ENCODE data around the gene RPTN. TPM values are rescaled to one million over a fixed set of nuclear protein-coding genes. Genes with fewer than 3 reads are reported as not detected.

RPTN gene, protein sequence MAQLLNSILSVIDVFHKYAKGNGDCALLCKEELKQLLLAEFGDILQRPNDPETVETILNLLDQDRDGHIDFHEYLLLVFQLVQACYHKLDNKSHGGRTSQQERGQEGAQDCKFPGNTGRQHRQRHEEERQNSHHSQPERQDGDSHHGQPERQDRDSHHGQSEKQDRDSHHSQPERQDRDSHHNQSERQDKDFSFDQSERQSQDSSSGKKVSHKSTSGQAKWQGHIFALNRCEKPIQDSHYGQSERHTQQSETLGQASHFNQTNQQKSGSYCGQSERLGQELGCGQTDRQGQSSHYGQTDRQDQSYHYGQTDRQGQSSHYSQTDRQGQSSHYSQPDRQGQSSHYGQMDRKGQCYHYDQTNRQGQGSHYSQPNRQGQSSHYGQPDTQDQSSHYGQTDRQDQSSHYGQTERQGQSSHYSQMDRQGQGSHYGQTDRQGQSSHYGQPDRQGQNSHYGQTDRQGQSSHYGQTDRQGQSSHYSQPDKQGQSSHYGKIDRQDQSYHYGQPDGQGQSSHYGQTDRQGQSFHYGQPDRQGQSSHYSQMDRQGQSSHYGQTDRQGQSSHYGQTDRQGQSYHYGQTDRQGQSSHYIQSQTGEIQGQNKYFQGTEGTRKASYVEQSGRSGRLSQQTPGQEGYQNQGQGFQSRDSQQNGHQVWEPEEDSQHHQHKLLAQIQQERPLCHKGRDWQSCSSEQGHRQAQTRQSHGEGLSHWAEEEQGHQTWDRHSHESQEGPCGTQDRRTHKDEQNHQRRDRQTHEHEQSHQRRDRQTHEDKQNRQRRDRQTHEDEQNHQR
- total RNA-seq, result not detected

DNA sequence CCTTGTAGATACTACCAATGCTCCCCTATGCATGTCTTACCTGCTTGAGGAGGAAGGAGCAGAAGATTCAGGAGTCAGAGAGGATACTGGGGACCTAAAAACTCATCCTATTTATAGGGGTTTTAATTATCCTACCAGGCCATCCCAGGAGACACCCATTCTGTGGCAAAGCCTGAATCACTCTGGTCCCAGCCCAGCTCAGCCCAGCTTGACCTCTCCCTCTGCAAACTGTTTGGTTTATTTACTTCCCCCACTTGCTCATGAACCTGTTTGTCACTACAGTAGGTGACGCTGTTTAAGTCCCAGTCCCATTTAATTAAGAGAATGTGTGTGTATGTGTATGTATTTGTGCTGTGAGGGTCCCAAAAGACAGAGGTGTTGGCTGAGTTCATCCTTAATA lies at the start of gene RPTN:
Gene RPTN, minus strand, starts transcription at position 85 of the 400 bp plus-strand sequence. CDS start 1,339 bp downstream, outside the sequence.
- Mint-ChIP-seq H3K9me3 (no peaks in the 10 kb centered on the region), H3K27me3 (ENCODE audit: low read depth) (peaks cover 30% of the 10 kb centered on the region), H3K4me3 (no peak within 1 kb of the TSS), H3K36me3 (ENCODE audit: insufficient read depth in 2 of 2) (no peaks in the 10 kb centered on the region), H3K4me1 (ENCODE audit: low read depth) (peaks cover 8% of the 10 kb centered on the region), H3K27ac (no peak within 1 kb of the TSS)
- ATAC-seq (replicated peaks in 1 of 2), result no peak
- DNase-seq, result no peak

DNA sequence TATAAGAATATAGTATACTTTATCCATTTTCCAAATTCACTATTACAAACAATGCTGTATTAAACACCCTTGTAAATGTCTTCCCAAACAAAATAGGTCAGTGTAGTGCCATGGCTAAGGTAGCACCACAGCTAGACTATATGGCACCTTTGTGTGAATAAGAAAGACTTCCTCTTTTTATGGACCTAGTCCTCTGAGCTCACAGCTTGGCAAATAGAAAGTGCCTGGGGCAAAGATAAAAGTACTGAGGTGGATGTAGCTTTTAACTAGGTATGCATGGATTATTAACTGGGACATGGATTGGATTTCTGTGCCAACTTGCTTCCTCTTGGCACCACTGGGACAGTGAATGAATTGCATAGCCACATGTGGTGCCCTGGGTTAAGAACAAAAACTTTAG lies 40.0 kb upstream of the RPTN start:
- H3K27me3 Mint-ChIP-seq (ENCODE audit: low read depth), result peaks cover 13% of the 10 kb centered on the region
- H3K4me1 Mint-ChIP-seq (ENCODE audit: low read depth), result no peaks in the 10 kb centered on the region
- no peak for ATAC-seq (replicated peaks in 1 of 2)
- no peaks in the 10 kb centered on the region for H3K9me3 Mint-ChIP-seq
- no peaks in the 10 kb centered on the region for H3K36me3 Mint-ChIP-seq (ENCODE audit: insufficient read depth in 2 of 2)
- DNase-seq, result no peak
- no peak overlapping the region for H3K27ac Mint-ChIP-seq
- no peak overlapping the region for H3K4me3 Mint-ChIP-seq

DNA sequence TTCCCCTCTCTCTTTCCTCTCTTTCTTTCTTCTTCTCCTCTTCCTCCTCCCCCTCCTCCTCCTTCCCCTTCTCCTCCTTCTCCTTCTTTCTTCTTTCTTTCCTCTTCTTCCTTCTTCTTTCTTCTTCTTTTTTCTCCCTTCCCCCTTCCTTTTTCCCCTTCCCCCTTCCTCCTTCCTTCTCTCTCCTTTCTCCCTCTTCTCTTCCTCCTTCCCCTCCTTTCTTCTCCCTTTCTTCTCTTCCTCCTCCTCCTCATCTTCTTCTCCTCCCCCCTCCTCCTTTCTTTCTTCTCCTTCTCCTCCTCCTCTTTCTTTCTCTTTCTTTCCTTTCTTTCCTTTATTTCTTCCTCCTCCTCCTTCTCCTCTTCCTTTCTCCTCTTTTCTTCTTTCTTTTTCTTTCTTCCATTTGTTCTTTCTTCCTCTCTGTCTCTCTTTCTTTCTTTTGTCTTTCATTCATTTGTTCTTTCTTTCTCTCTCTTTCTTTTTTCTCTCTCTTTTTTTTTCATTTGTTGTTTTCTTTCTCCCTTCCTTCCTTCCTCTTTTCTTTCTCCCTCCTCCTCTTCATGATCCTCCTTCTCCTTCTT lies 38.4 kb upstream of the RPTN start:
- H3K4me1 Mint-ChIP-seq (ENCODE audit: low read depth), result no peaks in the 10 kb centered on the region
- peaks cover 13% of the 10 kb centered on the region for H3K27me3 Mint-ChIP-seq (ENCODE audit: low read depth)
- no peak overlapping the region for H3K4me3 Mint-ChIP-seq
- no peaks in the 10 kb centered on the region for H3K9me3 Mint-ChIP-seq
- H3K27ac Mint-ChIP-seq, result peak overlapping the region; percentile 27
- no peaks in the 10 kb centered on the region for H3K36me3 Mint-ChIP-seq (ENCODE audit: insufficient read depth in 2 of 2)
- no peak for DNase-seq
- ATAC-seq (replicated peaks in 1 of 2), result no peak

DNA sequence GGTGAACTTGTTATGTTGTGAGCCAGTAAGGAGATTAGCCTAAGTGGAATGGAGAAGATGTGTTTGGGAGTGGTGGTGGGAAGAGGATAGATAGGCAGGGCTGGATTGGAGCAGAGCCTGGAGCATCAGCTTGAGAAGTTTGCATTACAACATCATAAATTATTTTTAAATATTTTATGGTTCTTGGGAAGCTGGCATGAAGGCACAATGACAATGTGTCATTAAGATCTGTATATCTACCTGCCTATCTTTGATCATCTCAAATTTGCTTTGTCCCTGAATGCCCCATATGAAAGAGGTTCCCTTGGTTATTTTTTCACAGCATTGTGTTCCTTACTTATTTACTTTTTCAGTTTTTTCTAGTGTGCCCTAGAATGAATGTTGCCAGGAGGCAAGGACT lies 32.7 kb upstream of the RPTN start:
- no peak for ATAC-seq (replicated peaks in 1 of 2)
- no peak overlapping the region for H3K27ac Mint-ChIP-seq

DNA sequence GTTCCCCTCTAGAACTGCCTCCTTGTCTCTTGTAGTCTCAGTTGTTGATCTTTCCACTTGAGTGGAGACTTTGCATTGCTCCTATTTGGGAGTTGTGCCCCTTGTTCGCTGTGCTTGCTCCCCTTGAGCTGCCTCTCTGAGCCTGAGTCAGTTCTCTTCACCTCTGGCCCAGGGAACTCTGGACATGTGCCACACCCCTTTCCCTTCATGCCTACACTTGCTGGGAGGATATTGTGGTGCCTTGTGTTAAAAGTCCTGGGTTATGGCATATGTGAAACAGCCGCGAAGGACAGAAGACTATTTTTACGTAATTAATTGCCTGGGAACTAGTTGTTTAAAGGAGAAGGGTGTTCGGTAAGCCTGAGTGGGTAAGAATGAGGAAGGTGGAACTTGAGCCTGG lies 32.2 kb upstream of the RPTN start:
- no peak for ATAC-seq (replicated peaks in 1 of 2)
- H3K4me3 Mint-ChIP-seq, result no peak overlapping the region
- DNase-seq, result no peak

More for the DNA sequence above, 32.7 kb upstream of the RPTN start:
- H3K27me3 Mint-ChIP-seq (ENCODE audit: low read depth), result peaks cover 6% of the 10 kb centered on the region
- no peaks in the 10 kb centered on the region for H3K9me3 Mint-ChIP-seq
- no peaks in the 10 kb centered on the region for H3K36me3 Mint-ChIP-seq (ENCODE audit: insufficient read depth in 2 of 2)
- DNase-seq, result no peak
- H3K4me3 Mint-ChIP-seq, result no peak overlapping the region
- H3K4me1 Mint-ChIP-seq (ENCODE audit: low read depth), result peaks cover 13% of the 10 kb centered on the region

DNA sequence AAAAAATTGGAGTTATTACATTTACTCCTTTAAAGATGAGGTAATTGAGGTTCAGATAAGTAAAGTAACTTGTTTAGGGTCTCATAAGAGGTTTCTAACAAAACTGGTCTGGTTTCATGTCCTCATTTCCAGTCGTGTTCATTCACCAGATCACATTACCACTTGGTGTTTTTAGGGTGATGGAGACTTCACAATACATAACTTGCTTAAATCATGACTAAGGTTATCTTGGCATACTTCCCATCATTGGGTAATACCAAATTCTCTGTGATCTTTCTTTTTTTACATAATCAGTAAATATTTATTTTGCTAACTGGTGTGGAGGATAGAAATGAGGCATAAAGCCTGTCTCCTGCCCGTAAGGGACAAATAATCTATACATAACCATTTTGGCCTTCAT lies 31.6 kb upstream of the RPTN start:
- Mint-ChIP-seq H3K4me3 (no peak overlapping the region), H3K36me3 (ENCODE audit: insufficient read depth in 2 of 2) (no peaks in the 10 kb centered on the region), H3K9me3 (no peaks in the 10 kb centered on the region), H3K27ac (no peak overlapping the region), H3K27me3 (ENCODE audit: low read depth) (peaks cover 6% of the 10 kb centered on the region), H3K4me1 (ENCODE audit: low read depth) (peaks cover 13% of the 10 kb centered on the region)
- DNase-seq (no peak), ATAC-seq (replicated peaks in 1 of 2) (no peak)

More for the DNA sequence above, 32.2 kb upstream of the RPTN start:
- Mint-ChIP-seq H3K27me3 (ENCODE audit: low read depth) (peaks cover 6% of the 10 kb centered on the region), H3K4me1 (ENCODE audit: low read depth) (peaks cover 13% of the 10 kb centered on the region), H3K9me3 (no peaks in the 10 kb centered on the region), H3K36me3 (ENCODE audit: insufficient read depth in 2 of 2) (no peaks in the 10 kb centered on the region), H3K27ac (no peak overlapping the region)

DNA sequence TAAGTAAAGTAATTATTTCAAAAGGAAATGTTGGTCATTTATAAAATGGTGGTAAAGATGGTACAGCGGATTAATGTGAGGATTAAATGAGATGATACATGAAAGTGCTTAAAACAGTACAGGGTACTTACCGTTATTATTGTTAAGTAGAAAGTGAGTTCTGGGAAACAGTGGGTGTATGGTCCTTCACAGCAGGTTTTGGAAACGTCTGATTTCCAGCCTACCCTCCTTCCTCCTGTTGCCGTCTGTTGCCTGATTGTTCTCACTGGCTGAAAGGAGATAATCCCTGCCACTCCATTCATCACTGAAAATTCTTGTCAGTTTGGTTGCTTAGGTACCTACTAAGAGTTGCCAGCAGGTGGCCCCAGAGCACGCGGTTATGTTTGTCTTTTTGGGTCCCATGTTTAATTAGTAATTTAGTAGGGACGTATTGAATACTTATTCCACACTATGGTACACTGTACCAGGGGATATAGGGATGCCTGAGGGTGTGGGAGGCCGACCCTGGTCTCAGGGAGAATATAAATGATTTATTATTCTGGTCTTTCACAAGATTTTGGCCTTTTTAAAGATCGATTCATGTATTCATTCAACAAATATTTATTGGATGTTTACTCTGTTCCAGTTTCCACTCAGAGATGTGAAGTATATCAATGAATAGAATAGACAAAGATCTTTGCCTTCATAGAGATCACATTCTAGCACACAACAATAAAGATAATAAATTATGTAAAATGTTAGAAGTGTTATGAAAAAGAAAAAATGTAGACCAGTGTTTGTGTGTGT lies 30.8 kb upstream of the RPTN start:
- ATAC-seq (replicated peaks in 1 of 2), result peak; percentile 59 to 66
- H3K36me3 Mint-ChIP-seq (ENCODE audit: insufficient read depth in 2 of 2), result no peaks in the 10 kb centered on the region
- peaks cover 7% of the 10 kb centered on the region for H3K27me3 Mint-ChIP-seq (ENCODE audit: low read depth)
- H3K9me3 Mint-ChIP-seq, result no peaks in the 10 kb centered on the region
- H3K4me3 Mint-ChIP-seq, result peak overlapping the region; percentile 55 to 84
- H3K27ac Mint-ChIP-seq, result no peak overlapping the region
- DNase-seq, result peak; percentile 69 to 72
- peaks cover 13% of the 10 kb centered on the region for H3K4me1 Mint-ChIP-seq (ENCODE audit: low read depth)

DNA sequence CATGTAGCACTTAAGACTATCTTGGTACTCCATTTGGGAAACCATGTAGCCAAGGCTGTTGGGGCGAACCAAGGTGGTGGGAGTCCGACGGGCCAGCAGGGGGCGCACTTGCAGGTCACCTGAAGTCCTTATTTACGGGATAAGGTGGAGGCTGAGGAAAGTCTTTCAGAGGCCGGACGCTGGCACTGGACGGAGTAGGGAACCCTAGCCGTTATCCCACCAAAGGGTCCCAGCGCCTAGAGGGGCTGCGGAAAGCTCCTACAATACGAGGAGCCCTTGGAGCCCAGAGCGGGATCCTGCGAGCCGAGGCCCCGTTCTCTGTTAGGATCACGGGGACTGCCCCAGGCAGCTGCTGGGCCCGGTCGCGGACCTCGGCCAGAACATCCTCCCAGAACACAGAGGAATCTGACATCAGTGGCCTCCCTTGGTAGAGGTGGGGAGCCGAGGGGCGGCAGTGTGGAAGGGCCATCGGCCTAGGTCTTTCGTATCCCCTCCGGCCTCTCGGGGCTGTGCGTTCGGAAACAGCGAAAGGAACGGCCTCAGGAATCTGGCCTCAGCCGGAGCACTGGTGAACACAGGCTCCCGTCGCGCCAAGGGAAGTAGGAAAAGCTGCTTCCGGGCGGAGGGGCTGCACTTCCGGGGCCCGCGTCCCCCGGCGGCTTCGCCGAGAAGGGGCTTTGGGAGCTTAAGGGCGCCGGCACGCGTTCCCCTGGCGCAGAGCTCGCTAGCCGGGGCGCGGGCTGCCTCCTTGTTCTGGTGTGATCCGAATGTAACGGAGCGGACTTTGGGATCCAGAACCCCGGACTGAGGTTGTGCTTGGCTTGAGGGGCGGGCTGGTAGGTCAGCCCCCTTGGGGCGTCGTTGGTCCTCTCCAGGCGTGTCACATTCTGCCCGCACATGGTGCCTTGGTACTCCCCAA lies 29.9 kb upstream of the RPTN start:
- peak overlapping the region; percentile 55 to 84 for H3K4me3 Mint-ChIP-seq
- no peak overlapping the region for H3K27ac Mint-ChIP-seq
- peaks cover 13% of the 10 kb centered on the region for H3K4me1 Mint-ChIP-seq (ENCODE audit: low read depth)
- peaks cover 16% of the 10 kb centered on the region for H3K27me3 Mint-ChIP-seq (ENCODE audit: low read depth)
- DNase-seq (peak; percentile 80 to 84), ATAC-seq (replicated peaks in 1 of 2) (peak; percentile 71)
- H3K36me3 Mint-ChIP-seq (ENCODE audit: insufficient read depth in 2 of 2), result no peaks in the 10 kb centered on the region
- no peaks in the 10 kb centered on the region for H3K9me3 Mint-ChIP-seq

DNA sequence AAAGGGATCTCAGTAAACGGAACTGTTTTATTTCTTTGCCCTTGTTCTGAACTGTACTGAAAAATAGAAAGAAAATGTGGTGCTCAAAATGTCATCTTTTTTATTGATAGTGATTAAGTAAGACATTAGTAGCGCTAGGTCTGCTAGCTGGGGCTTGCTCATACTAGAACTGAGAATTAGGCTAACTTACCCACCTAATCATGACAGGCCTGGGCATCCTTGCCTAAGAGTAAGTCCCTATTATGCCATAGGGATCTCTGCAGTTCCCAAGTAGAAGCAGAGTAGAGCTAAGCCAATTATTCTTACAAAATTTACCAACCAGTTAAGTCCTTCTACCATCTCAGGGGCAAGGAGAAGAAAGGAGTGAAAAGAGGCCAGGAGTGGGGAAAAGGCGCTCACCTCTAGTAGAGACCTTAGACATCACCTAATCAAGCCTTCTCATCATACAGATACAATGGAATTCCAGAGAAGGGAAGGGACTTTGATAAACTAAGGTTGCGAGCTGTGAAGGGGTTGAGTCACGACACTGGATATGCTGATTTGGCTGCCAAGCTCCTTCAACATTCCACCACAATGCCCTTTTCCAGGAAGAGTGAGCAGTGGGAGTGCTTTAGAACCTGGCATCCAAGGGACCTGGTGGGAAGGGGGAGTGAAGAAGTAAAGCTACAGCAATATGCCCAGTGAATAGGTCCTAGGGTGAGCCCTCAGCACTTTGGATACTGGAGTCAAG lies 27.7 kb upstream of the RPTN start:
- H3K4me3 Mint-ChIP-seq, result no peak overlapping the region

DNA sequence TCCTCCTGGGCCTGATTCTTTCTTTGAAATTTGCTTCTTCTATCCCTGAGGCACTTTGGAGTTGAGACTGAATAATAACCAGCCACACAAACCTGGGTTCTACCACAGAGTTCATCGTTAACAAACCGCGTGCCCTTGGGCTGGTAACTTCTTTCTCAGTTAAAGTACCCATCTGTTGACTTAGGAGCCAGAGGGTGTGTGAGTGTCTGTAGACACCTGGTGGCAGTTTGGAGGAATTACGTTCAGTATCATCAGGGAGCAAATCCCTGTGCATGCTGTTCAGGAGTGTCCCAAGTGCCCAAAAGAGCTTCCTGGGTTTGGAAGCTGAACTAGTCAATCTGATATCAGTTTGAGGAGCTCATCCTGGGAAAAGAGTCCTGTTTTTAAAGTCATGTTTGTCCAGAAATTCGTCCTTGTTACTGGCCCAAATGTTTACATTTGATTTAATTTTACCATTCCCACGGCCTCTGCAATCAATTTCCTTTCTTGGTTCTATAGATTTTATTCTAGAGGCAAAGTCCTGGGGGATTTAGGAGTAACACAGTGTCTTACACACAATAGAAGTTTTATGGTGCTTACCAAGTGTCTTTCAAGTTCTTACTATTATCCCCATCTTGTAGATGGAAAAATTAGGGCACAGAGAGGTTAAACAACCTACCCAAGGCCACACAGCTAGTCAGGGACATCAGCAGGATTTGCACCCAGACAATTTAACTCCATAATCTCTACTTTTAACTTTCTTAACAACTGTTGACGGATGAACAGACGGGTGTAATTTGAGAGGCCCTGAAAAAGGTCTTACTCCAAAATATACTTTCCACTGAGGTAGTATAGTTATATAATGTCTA lies 26.7 kb upstream of the RPTN start:
- ATAC-seq (replicated peaks in 1 of 2) (peak; percentile 59 to 60), DNase-seq (peak; percentile 32 to 40)
- Mint-ChIP-seq H3K27ac (no peak overlapping the region), H3K27me3 (ENCODE audit: low read depth) (peaks cover 18% of the 10 kb centered on the region), H3K4me1 (ENCODE audit: low read depth) (peaks cover 19% of the 10 kb centered on the region), H3K36me3 (ENCODE audit: insufficient read depth in 2 of 2) (no peaks in the 10 kb centered on the region), H3K9me3 (no peaks in the 10 kb centered on the region), H3K4me3 (no peak overlapping the region)

More for the DNA sequence above, 27.7 kb upstream of the RPTN start:
- no peaks in the 10 kb centered on the region for H3K9me3 Mint-ChIP-seq
- ATAC-seq (replicated peaks in 1 of 2) (no peak), DNase-seq (no peak)
- no peak overlapping the region for H3K27ac Mint-ChIP-seq
- H3K36me3 Mint-ChIP-seq (ENCODE audit: insufficient read depth in 2 of 2), result no peaks in the 10 kb centered on the region
- peaks cover 19% of the 10 kb centered on the region for H3K4me1 Mint-ChIP-seq (ENCODE audit: low read depth)
- H3K27me3 Mint-ChIP-seq (ENCODE audit: low read depth), result peaks cover 18% of the 10 kb centered on the region

DNA sequence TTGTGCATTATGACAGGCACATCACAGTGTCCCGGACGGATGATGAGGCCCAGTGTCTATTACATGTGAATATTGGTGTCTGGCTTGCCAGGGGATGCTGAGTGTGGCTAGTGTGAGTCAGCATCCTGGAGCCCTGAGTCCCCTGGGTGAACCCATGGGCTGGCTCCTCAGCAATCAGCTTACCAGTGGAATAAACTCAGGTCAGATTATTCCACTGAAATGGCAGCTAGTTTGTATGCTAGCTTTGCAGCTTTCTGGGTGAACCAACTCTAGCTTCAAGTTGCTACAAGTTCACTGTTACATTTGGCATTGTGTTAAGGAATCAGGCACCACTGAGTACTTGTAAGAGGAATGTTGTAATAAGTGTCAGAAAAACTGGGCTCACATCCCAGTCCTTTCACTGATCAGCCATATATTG lies 23.9 kb upstream of the RPTN start:
- Mint-ChIP-seq H3K27ac (no peak overlapping the region), H3K4me1 (ENCODE audit: low read depth) (peaks cover 6% of the 10 kb centered on the region), H3K4me3 (no peak overlapping the region), H3K27me3 (ENCODE audit: low read depth) (peaks cover 19% of the 10 kb centered on the region), H3K36me3 (ENCODE audit: insufficient read depth in 2 of 2) (no peaks in the 10 kb centered on the region), H3K9me3 (no peaks in the 10 kb centered on the region)
- DNase-seq (no peak), ATAC-seq (replicated peaks in 1 of 2) (peak in 1 of 2 donors; percentile 56)
